ENCODE measurements around the gene TXNDC15.

The TXNDC15 gene

DNA sequence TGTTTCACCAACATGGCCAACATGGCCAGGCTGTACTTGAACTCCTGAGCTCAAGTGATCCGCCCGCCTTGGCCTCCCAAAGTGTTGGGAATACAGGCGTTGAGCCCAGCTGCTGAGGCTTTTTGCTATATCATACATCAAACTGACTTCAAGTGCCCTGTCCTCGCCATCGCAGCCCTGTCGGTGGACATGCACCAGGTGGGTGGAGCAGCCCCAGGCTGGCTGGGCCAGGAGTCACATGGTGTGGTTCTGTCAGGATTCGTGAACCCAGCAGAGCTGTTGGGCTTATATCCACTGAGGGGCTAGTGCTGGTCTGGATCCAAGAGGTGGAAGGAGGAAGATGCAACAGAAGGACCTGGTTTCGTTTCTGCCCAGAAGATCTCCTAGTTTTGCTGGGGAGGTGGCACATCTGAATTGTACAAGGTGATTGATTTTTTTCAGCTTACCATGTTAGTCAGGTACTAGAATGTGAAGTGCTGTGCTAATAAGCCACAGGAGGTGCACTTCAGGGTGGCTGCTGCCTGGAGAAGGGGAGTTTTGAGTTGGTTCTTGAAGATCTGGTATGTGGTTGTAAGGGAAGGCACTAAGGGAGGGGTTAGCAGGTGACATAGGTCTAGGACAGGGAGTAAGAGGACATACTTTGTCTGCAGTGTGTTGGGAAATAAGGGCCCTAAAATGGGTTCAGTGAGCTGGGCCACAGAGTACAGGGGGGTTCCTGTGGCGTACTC, 46.8 kb downstream of the TXNDC15 start:
- no peak for DNase-seq

DNA sequence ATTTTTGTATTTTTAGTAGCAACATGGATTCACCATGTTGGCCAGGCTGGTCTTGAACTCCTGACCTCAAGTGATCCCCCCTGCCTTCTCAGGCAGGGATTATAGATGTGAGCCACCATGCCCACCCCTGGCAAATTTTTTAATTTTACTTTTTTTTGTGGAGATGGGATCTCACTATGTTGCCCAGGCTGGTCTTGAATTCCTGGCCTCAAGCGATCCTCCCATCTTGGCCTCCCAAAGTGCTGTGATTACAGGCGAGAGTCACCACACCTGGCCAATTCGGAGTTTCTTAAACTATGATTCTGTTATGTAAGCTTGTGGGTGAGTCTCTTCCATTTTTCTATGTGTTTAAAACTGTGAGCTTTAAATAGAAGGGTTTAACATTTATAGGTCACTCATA, 58.3 kb downstream of the TXNDC15 start:
- no peak for DNase-seq

DNA sequence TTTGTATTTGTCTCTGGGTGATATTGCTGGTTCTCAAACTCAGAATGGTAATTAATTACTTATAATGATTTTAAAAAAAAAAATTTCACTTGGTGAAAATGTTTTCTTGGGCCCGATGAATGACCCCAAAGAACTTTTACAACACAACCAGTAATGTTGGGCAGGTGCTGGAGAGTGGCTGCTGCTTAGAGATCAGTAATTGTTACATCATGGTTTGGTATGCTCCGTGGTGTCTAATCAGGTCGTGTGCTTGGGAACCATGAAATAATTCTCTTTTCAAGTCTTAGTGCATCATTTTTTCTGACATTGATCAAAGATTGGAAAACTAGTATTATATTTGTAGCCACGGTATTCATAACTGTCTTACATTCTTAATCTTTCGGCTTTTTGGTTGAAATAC, 60.0 kb downstream of the TXNDC15 start:
- no peak for DNase-seq

DNA sequence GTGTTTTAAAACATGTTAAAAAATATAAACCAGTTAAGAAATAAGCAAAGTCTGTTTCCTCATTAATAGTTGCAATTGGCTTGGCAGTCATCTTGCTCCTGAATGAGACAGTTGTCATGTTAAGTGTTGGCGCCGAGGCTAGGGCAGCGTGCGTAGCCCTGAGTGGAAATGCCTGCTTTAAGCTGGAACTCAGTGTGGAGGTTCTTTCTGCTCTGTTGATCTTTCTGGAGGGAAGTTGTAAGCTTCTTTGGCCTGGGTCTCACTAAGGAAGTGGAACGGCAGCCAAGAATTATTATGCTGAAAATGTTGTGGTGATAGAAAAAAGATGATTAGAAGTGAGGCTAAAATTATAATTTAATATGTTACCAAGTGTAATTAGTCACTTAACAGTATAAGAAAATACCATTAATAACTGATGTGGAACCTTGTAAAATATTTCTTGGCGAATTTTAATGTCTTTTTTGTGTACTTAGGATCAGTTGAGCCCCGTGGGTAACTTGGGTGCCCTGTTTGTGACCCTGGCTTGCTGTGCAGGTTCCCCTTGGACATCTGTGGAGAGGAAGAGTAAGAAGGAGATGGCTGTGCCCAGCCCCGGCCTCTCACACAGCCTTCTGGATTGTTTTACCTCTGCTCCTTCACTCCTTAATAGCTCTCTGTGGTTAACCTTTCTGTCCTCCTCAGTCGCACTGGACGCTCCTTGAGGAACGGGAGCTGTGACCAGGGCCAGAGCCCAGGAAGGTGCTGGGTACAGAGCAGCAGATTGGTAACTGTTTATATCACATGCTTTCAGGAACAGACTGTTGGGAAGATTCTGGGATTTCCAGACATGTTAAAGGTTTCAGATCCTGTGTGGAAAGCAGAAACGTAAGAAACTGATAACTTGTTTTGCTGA, 61.8 kb downstream of the TXNDC15 start:
- no peak for DNase-seq

DNA sequence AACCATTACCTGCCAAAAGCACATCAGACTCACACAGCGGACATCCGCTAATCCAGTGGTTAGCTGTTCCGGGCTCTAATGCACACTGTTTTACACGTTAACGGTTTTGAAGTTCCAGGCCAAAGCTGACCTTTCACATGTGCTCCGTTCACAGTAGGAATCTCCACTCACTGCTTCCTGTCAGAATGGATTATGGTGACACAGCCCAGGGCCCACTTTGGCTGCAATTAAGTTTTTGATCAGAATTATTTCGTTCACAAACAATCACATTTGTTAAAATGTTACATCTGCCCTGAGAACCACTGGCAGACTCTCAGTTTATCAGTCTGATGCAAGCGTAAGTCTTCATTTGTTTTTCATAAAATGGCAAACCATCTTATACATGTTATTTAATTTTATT, 63.4 kb downstream of the TXNDC15 start:
- no peak for DNase-seq

GRCh38 chr5:134938030-134938429, 63.9 kb downstream of the TXNDC15 start:
- no peak for DNase-seq

DNA sequence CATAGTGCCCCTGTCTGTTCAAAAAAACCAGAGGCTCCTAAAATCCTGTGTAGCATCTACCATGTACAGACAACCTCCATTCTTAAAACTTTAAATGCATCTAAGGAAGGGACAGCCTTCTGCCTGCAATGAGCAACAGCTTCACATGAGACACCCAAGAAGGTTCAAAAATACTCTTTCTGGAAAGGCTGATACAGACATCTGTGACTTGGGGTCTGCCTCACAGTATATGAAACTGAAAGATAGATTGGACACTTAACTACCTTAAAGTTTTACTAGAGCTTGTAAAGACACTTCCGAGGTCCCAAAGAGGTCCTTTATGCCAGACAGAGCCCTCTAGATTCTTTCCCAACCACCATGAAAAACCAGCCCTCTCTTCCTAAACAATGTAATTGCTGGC, 65.3 kb downstream of the TXNDC15 start:
- no peak for DNase-seq

GRCh38 chr5:134943547-134943946, 69.4 kb downstream of the TXNDC15 start:
- DNase-seq: no peak

DNA sequence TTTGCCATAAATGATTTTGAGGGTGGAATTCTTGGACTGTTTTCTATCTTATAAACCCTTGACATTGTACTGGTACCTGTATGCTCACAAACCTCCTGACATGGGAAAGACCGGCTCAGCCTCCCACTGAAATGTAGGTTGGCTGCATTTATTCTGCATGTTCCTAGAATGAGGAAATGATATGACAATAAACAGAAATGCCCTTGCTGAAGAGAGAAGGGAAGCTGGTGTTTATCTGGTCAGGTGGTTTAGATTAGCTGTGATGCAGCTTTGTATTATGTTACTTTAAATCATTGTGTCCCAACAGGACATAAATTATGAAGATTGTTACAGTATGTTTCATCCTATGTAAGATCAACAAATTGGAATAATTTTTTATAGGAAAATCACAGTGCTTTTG, 70.5 kb downstream of the TXNDC15 start:
- DNase-seq: no peak

GRCh38 chr5:134945041-134945440, 70.9 kb downstream of the TXNDC15 start:
- no peak for DNase-seq

DNA sequence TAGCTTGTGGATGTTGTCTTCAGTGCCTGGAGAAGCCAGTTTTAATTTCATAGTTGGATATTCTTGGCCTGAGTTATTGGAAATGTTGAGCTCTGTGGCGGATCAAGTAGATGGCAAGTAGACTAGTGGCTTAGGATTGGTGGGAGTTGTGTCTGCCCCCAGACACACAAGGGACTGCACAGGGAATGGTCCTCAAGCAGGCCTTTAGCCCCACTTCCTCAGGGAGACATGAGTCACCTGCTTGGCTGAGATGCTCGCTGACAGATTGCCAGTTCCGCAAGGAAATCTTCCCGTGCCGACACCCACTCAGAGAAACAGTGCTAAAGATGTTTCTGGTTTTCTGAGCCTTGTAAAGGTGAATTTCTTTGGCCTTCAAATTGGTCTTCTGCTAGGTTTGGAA, 74.7 kb downstream of the TXNDC15 start:
- no peak for DNase-seq

GRCh38 chr5:134949316-134949715, 75.1 kb downstream of the TXNDC15 start:
- DNase-seq: no peak

All from T-helper 9 cell (primary cell).